ENCODE results near the gene KDM4D.

KDM4D gene

DNA sequence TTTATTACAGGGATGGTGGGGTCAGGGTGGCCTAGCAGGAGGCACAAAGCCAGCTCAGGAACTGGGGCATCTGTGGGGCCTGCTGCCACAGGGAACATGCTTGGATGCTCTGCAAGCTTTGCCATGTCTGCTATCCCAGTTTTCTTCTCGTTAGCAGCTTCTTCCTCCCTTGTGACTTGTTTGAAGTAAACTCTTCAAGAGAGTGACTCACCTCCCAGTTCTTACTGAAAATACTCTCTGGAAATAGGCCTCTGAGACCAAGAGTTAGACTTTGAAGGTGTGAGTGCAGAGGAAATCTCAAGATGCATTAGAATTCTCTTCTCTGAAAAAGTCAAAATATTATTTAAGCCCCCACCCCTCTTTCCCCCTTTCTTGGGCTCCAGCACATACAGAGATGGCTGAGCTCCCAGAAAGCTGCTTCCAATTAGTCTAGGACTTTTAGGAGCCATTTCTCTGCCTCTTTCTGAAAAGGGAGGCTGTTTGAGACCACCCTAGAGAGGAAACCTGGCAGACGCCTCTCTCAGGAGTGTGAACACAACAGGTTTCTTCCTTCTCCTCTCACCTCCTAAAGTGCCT is 15.3 kb upstream of the KDM4D start:
- Histone ChIP-seq H3K9ac (ENCODE audit: low read length in 2 of 2) (no peak overlapping the region), H3K4me1 (ENCODE audit: control insufficient read depth, insufficient read depth, low read length) (no peaks in the 10 kb centered on the region), H3K4me3 (ENCODE audit: low read length in 2 of 2) (no peak overlapping the region), H3K27me3 (ENCODE audit: control insufficient read depth in 1 of 2, insufficient read depth in 2 of 2, low read length in 2 of 2) (no peaks in the 10 kb centered on the region), H3K27ac (ENCODE audit: low read length) (no peak overlapping the region), H3K9me3 (ENCODE audit: control insufficient read depth in 2 of 2, low read length in 2 of 2) (no peaks in the 10 kb centered on the region), H3K36me3 (ENCODE audit: control insufficient read depth in 2 of 2, insufficient read depth in 2 of 2, low read length in 2 of 2) (peaks cover 23 to 30% of the 10 kb centered on the region in 2 donors)

DNA sequence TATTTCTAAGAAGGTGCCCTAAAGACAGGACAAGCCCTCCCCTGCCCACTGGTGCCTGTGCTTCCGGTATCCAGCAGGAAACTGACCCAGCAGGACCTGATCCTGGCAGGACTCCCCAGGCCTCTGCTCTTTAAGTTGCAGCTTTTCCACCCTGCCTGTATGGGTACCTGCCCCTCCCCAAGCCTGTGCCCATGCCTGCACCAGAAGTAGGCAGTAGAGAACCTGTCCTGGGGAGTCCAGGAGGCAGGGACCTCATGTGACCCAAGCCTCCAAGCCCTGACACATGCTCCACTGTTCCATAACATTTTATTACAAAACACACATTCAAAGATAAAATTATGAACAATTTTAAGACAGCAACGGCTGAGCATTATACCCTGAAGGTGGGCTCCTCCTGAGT is 14.3 kb upstream of the KDM4D start:
- Histone ChIP-seq H3K36me3 (ENCODE audit: control insufficient read depth in 2 of 2, insufficient read depth in 2 of 2, low read length in 2 of 2) (peaks cover 32 to 33% of the 10 kb centered on the region in 2 donors), H3K4me1 (ENCODE audit: control insufficient read depth, insufficient read depth, low read length) (no peaks in the 10 kb centered on the region), H3K27me3 (ENCODE audit: control insufficient read depth in 1 of 2, insufficient read depth in 2 of 2, low read length in 2 of 2) (no peaks in the 10 kb centered on the region), H3K9ac (ENCODE audit: low read length in 2 of 2) (no peak overlapping the region), H3K9me3 (ENCODE audit: control insufficient read depth in 2 of 2, low read length in 2 of 2) (no peaks in the 10 kb centered on the region), H3K27ac (ENCODE audit: low read length) (no peak overlapping the region), H3K4me3 (ENCODE audit: low read length in 2 of 2) (no peak overlapping the region)

DNA sequence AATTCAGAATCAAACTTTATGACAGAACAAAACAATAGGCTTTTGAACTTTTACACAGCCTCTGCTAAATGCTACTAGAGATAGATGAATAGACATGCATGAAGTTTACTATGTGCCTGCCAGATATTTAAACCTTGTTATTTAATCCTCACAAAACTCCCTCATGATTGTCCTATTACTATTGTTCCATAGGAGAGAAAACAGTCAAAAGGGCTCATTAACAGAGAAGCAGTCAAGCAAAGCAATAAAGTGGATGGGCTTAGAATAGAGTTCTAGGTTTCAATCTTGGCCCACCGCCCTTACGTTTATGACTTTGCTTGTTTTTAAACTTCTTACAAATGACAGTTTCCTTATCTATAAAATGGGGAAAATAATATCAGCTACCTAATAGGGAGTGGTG is 13.0 kb upstream of the KDM4D start:
- H3K9ac ChIP-seq (ENCODE audit: low read length in 2 of 2): no peak overlapping the region
- no peak overlapping the region for H3K4me3 ChIP-seq (ENCODE audit: low read length in 2 of 2)
- no peak overlapping the region for H3K27ac ChIP-seq (ENCODE audit: low read length)
- H3K36me3 ChIP-seq (ENCODE audit: control insufficient read depth in 2 of 2, insufficient read depth in 2 of 2, low read length in 2 of 2): peaks cover 44% of the 10 kb centered on the region in 2 donors
- H3K9me3 ChIP-seq (ENCODE audit: control insufficient read depth in 2 of 2, low read length in 2 of 2): no peaks in the 10 kb centered on the region
- no peaks in the 10 kb centered on the region for H3K27me3 ChIP-seq (ENCODE audit: control insufficient read depth in 1 of 2, insufficient read depth in 2 of 2, low read length in 2 of 2)
- H3K4me1 ChIP-seq (ENCODE audit: control insufficient read depth, insufficient read depth, low read length): no peaks in the 10 kb centered on the region

DNA sequence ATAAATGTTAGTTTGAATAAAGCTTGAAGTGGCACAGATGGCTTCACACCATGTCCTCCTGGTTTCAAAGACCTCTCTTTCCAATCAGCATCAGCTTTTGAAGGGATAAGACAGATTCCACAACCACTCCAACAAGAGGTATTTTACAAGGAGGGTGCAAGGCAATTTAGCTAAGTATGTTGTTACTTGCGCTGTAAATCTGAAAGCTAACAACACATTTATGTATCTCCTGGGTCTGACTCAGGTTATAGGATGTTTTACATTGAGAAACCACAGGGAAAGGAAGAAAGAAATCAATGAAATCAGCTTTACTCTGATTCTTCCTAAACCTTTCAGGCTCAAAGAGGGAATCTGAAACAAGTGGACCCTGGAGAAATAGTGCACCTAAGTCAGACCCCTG is 12.3 kb upstream of the KDM4D start:
- Histone ChIP-seq H3K27ac (ENCODE audit: low read length) (no peak overlapping the region), H3K9me3 (ENCODE audit: control insufficient read depth in 2 of 2, low read length in 2 of 2) (no peaks in the 10 kb centered on the region), H3K9ac (ENCODE audit: low read length in 2 of 2) (no peak overlapping the region), H3K4me1 (ENCODE audit: control insufficient read depth, insufficient read depth, low read length) (no peaks in the 10 kb centered on the region), H3K36me3 (ENCODE audit: control insufficient read depth in 2 of 2, insufficient read depth in 2 of 2, low read length in 2 of 2) (peaks cover 50 to 52% of the 10 kb centered on the region in 2 donors), H3K4me3 (ENCODE audit: low read length in 2 of 2) (no peak overlapping the region), H3K27me3 (ENCODE audit: control insufficient read depth in 1 of 2, insufficient read depth in 2 of 2, low read length in 2 of 2) (no peaks in the 10 kb centered on the region)

- Histone ChIP-seq H3K4me3 (ENCODE audit: low read length in 2 of 2) (no peak overlapping the region), H3K9me3 (ENCODE audit: control insufficient read depth in 2 of 2, low read length in 2 of 2) (no peaks in the 10 kb centered on the region), H3K4me1 (ENCODE audit: control insufficient read depth, insufficient read depth, low read length) (no peaks in the 10 kb centered on the region), H3K27ac (ENCODE audit: low read length) (no peak overlapping the region), H3K36me3 (ENCODE audit: control insufficient read depth in 2 of 2, insufficient read depth in 2 of 2, low read length in 2 of 2) (peaks cover 62 to 66% of the 10 kb centered on the region in 2 donors), H3K27me3 (ENCODE audit: control insufficient read depth in 1 of 2, insufficient read depth in 2 of 2, low read length in 2 of 2) (no peaks in the 10 kb centered on the region), H3K9ac (ENCODE audit: low read length in 2 of 2) (no peak overlapping the region)
Measured at GRCh38 chr11:94964934-94965333, 8.6 kb upstream of the KDM4D start.

GRCh38 chr11:94968334-94968958 is 5.1 kb upstream of the KDM4D start:
- Histone ChIP-seq H3K9me3 (ENCODE audit: control insufficient read depth in 2 of 2, low read length in 2 of 2) (no peaks in the 10 kb centered on the region), H3K4me1 (ENCODE audit: control insufficient read depth, insufficient read depth, low read length) (no peaks in the 10 kb centered on the region), H3K4me3 (ENCODE audit: low read length in 2 of 2) (no peak overlapping the region), H3K36me3 (ENCODE audit: control insufficient read depth in 2 of 2, insufficient read depth in 2 of 2, low read length in 2 of 2) (peaks cover 51 to 57% of the 10 kb centered on the region in 2 donors), H3K27ac (ENCODE audit: low read length) (no peak overlapping the region), H3K27me3 (ENCODE audit: control insufficient read depth in 1 of 2, insufficient read depth in 2 of 2, low read length in 2 of 2) (no peaks in the 10 kb centered on the region), H3K9ac (ENCODE audit: low read length in 2 of 2) (no peak overlapping the region)

DNA sequence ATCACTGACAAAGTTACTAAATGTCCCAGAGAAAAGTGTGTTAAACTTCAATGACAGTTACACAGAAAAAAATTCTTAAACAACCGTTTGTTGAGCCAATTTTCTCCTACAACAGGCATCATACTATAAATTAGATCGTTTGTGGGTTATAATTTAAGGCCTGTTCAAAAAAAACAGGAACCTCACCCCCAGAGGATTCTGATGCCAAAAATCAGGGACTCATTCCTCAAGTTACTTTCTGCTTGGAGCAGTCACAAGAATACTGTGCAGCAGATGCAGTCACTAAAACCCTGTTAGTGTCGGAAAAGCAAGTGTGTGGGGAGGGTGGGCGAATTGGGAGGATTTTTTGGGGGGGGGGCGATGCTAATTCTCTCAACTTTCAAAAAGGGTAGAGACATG is 810 bp upstream of the KDM4D start:
- no peak overlapping the region for H3K27ac ChIP-seq (ENCODE audit: low read length)
- peak overlapping the region; percentile 90 to 94 for H3K9ac ChIP-seq (ENCODE audit: low read length in 2 of 2)
- H3K36me3 ChIP-seq (ENCODE audit: control insufficient read depth in 2 of 2, insufficient read depth in 2 of 2, low read length in 2 of 2): peaks cover 26 to 30% of the 10 kb centered on the region in 2 donors
- no peaks in the 10 kb centered on the region for H3K4me1 ChIP-seq (ENCODE audit: control insufficient read depth, insufficient read depth, low read length)
- H3K27me3 ChIP-seq (ENCODE audit: control insufficient read depth in 1 of 2, insufficient read depth in 2 of 2, low read length in 2 of 2): no peaks in the 10 kb centered on the region
- peak overlapping the region; percentile 89 to 97 for H3K4me3 ChIP-seq (ENCODE audit: low read length in 2 of 2)
- no peaks in the 10 kb centered on the region for H3K9me3 ChIP-seq (ENCODE audit: control insufficient read depth in 2 of 2, low read length in 2 of 2)

- H3K9me3 ChIP-seq (ENCODE audit: control insufficient read depth in 2 of 2, low read length in 2 of 2): no peaks in the 10 kb centered on the region
- H3K27ac ChIP-seq (ENCODE audit: low read length): no peak overlapping the region
- no peaks in the 10 kb centered on the region for H3K27me3 ChIP-seq (ENCODE audit: control insufficient read depth in 1 of 2, insufficient read depth in 2 of 2, low read length in 2 of 2)
- peaks cover 18 to 19% of the 10 kb centered on the region in 2 donors for H3K36me3 ChIP-seq (ENCODE audit: control insufficient read depth in 2 of 2, insufficient read depth in 2 of 2, low read length in 2 of 2)
- peak overlapping the region in 1 of 2 donors; percentile 94 for H3K9ac ChIP-seq (ENCODE audit: low read length in 2 of 2)
- peak overlapping the region; percentile 89 to 97 for H3K4me3 ChIP-seq (ENCODE audit: low read length in 2 of 2)
- no peaks in the 10 kb centered on the region for H3K4me1 ChIP-seq (ENCODE audit: control insufficient read depth, insufficient read depth, low read length)
Measured at GRCh38 chr11:94974178-94974577, 669 bp downstream of the KDM4D start.

GRCh38 chr11:94975599-94975998 is 2.1 kb downstream of the KDM4D start:
- Histone ChIP-seq H3K9me3 (ENCODE audit: control insufficient read depth in 2 of 2, low read length in 2 of 2) (no peaks in the 10 kb centered on the region), H3K4me1 (ENCODE audit: control insufficient read depth, insufficient read depth, low read length) (no peaks in the 10 kb centered on the region), H3K9ac (ENCODE audit: low read length in 2 of 2) (no peak overlapping the region), H3K27ac (ENCODE audit: low read length) (no peak overlapping the region), H3K4me3 (ENCODE audit: low read length in 2 of 2) (no peak overlapping the region), H3K36me3 (ENCODE audit: control insufficient read depth in 2 of 2, insufficient read depth in 2 of 2, low read length in 2 of 2) (peaks cover 7 to 9% of the 10 kb centered on the region in 2 donors), H3K27me3 (ENCODE audit: control insufficient read depth in 1 of 2, insufficient read depth in 2 of 2, low read length in 2 of 2) (no peaks in the 10 kb centered on the region)

DNA sequence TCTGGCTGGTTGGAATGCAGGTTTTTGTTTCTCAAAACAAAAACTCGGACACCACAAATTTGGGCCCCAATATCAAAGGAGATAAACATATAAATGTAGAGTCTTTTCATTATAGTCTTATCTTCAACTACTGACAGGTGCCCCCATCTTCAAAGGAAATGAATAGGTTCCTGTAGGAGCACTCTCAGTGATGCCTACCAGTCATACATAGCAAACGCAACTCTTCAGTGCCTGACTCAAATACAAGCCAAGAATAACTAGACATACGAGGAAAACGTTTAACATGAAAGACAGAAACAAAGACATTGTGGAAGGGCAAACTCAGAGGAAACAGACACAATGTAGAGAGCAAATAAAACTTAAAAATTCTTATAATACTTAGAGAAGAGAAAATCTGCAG is 13.9 kb downstream of the KDM4D start:
- Histone ChIP-seq H3K4me3 (ENCODE audit: low read length in 2 of 2) (no peak overlapping the region), H3K36me3 (ENCODE audit: control insufficient read depth in 2 of 2, insufficient read depth in 2 of 2, low read length in 2 of 2) (no peaks in the 10 kb centered on the region), H3K9ac (ENCODE audit: low read length in 2 of 2) (no peak overlapping the region), H3K27me3 (ENCODE audit: control insufficient read depth in 1 of 2, insufficient read depth in 2 of 2, low read length in 2 of 2) (no peaks in the 10 kb centered on the region), H3K27ac (ENCODE audit: low read length) (no peak overlapping the region), H3K4me1 (ENCODE audit: control insufficient read depth, insufficient read depth, low read length) (no peaks in the 10 kb centered on the region), H3K9me3 (ENCODE audit: control insufficient read depth in 2 of 2, low read length in 2 of 2) (no peaks in the 10 kb centered on the region)

- no peaks in the 10 kb centered on the region for H3K9me3 ChIP-seq (ENCODE audit: control insufficient read depth in 2 of 2, low read length in 2 of 2)
- H3K4me1 ChIP-seq (ENCODE audit: control insufficient read depth, insufficient read depth, low read length): no peaks in the 10 kb centered on the region
- no peaks in the 10 kb centered on the region for H3K36me3 ChIP-seq (ENCODE audit: control insufficient read depth in 2 of 2, insufficient read depth in 2 of 2, low read length in 2 of 2)
- no peak overlapping the region for H3K4me3 ChIP-seq (ENCODE audit: low read length in 2 of 2)
- H3K9ac ChIP-seq (ENCODE audit: low read length in 2 of 2): no peak overlapping the region
- no peak overlapping the region for H3K27ac ChIP-seq (ENCODE audit: low read length)
- H3K27me3 ChIP-seq (ENCODE audit: control insufficient read depth in 1 of 2, insufficient read depth in 2 of 2, low read length in 2 of 2): no peaks in the 10 kb centered on the region
Measured at GRCh38 chr11:94988748-94989147, 15.2 kb downstream of the KDM4D start.

Measured in stomach smooth muscle (tissue), 2 donors.